DOHH2 (cell line): ENCODE measurements around the gene COL18A1.

Experiments used
- CTCF ChIP-seq: fragments of 200-600 bp; sonication (generic); IDR thresholded peaks from one replicate; pipeline ENCODE4 v1.5.1; 2014; ENCODE audit warnings: antibody characterized with exemption, mild to moderate bottlenecking, low read depth, low read length; ENCODE audit not compliant: poor library complexity, severe bottlenecking
- EZH2phosphoT487 ChIP-seq: fragments of 200-600 bp; sonication (generic); IDR thresholded peaks from 2 replicates; pipeline ENCODE4 v1.6.1; 2017; ENCODE audit warnings: borderline replicate concordance, mild to moderate bottlenecking, antibody characterized with exemption, low read length, moderate library complexity, mixed read lengths

GRCh38 chr21:45372732-45373355 is 32.1 kb upstream of the COL18A1 start:
- TF ChIP-seq CTCF, result no peak
- no peak for TF ChIP-seq EZH2phosphoT487
